Measurements from ENCODE around the gene SCAPER.
"Not testable (repeated sequence)": the region's sequence is repeated elsewhere in the genome, so short reads cannot be mapped to it uniquely, and the experiment has no call there.

The SCAPER gene

DNA sequence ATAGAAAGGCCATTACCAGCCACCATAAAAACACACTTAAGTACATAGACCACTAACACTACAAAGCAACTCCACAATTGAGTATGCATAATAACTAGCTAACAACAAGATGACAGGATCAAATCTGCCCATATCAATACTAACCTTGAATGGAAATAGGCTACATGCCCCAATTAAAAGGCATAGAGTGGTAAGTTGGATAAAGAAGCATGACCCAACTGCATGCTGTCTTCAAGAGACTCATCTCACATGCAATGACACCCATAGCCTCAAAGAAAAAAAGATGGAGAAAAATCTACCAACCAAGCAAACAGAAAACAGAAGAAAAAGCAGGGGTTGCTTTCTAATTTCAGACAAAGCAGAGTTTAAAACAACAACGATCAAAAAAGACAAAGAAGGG, 349.9 kb downstream of the SCAPER start:
- no peaks in the 10 kb centered on the region for H3K4me1 ChIP-seq (ENCODE audit: insufficient read depth, low read length)
- no peak overlapping the region for H3K9ac ChIP-seq (ENCODE audit: low read depth, low read length)
- H3K36me3 ChIP-seq (ENCODE audit: insufficient read depth, low read depth, low read length): no peaks in the 10 kb centered on the region
- H3K9me3 ChIP-seq (ENCODE audit: insufficient read depth, low read depth, low read length): no peaks in the 10 kb centered on the region
- no peak overlapping the region for H3K4me3 ChIP-seq (ENCODE audit: low read length)
- H3K27ac ChIP-seq (ENCODE audit: low read length): no peak overlapping the region
- no peaks in the 10 kb centered on the region for H3K27me3 ChIP-seq (ENCODE audit: insufficient read depth, low read length)

DNA sequence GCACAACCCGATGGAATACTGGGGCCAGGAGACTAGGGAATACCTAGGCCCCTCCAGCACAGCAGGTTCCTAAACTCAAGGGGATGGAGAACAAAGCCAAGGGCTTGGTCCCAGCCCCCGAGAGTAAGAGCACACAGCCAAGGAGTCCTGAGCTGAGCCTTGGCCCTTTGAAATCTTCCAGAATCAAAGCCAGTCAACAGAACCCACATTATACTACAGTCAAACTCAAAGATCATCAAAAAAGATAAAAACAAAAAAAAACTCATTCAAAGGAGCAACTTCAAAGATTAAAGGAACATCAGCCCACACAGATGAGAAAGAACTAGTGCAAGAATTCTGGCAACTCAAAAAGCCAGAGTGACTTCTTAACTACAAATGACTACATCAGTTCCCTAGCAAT, 351.6 kb downstream of the SCAPER start:
- H3K27me3 ChIP-seq (ENCODE audit: insufficient read depth, low read length): no peaks in the 10 kb centered on the region
- H3K4me1 ChIP-seq (ENCODE audit: insufficient read depth, low read length): no peaks in the 10 kb centered on the region
- no peak overlapping the region for H3K9ac ChIP-seq (ENCODE audit: low read depth, low read length)
- H3K9me3 ChIP-seq (ENCODE audit: insufficient read depth, low read depth, low read length): no peaks in the 10 kb centered on the region
- H3K4me3 ChIP-seq (ENCODE audit: low read length): no peak overlapping the region
- H3K36me3 ChIP-seq (ENCODE audit: insufficient read depth, low read depth, low read length): no peaks in the 10 kb centered on the region
- no peak overlapping the region for H3K27ac ChIP-seq (ENCODE audit: low read length)

DNA sequence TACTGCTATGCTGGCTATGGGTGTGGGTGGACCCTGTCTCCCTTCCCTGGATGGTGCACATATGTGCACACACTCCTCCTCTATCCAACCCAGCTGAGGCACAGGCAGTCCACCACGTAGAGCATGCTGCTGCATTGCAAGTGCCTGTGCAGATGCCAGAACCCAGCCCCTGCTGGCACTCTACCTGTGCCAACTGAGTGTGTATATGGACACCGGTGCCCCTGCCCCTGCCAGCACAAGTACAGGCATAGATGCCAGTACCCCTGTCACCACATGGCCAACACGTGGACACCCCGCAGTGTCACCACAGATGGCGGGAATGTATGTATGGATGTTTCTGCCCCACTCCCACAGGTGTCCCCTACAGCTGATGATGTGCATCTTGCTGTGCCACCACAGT, 352.0 kb downstream of the SCAPER start:
- Histone ChIP-seq H3K9ac (ENCODE audit: low read depth, low read length) (no peak overlapping the region), H3K4me3 (ENCODE audit: low read length) (no peak overlapping the region), H3K4me1 (ENCODE audit: insufficient read depth, low read length) (no peaks in the 10 kb centered on the region), H3K9me3 (ENCODE audit: insufficient read depth, low read depth, low read length) (no peaks in the 10 kb centered on the region), H3K36me3 (ENCODE audit: insufficient read depth, low read depth, low read length) (no peaks in the 10 kb centered on the region), H3K27ac (ENCODE audit: low read length) (no peak overlapping the region), H3K27me3 (ENCODE audit: insufficient read depth, low read length) (no peaks in the 10 kb centered on the region)

DNA sequence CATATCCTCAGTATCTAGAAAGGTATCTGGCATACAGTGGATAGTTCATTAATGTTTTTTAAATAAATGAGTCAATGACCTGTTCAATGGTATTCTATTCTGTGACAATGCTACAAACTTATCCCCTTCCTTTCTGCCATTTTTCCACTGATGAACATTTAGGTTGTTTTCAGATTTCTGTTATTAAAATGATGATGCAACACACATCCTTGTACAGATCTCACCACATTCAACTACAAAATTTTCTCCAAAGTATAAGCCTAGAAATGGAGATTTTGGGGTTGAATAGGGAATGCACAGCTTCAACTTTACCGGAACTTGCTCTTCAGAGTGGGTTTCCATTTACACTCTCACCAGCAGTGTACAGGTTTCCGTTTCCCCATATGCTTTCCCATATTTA, 358.3 kb downstream of the SCAPER start:
- H3K27ac ChIP-seq (ENCODE audit: low read length): no peak overlapping the region
- H3K36me3 ChIP-seq (ENCODE audit: insufficient read depth, low read depth, low read length): no peaks in the 10 kb centered on the region
- no peak overlapping the region for H3K4me3 ChIP-seq (ENCODE audit: low read length)
- H3K9ac ChIP-seq (ENCODE audit: low read depth, low read length): no peak overlapping the region
- no peaks in the 10 kb centered on the region for H3K9me3 ChIP-seq (ENCODE audit: insufficient read depth, low read depth, low read length)
- no peaks in the 10 kb centered on the region for H3K27me3 ChIP-seq (ENCODE audit: insufficient read depth, low read length)
- no peaks in the 10 kb centered on the region for H3K4me1 ChIP-seq (ENCODE audit: insufficient read depth, low read length)

DNA sequence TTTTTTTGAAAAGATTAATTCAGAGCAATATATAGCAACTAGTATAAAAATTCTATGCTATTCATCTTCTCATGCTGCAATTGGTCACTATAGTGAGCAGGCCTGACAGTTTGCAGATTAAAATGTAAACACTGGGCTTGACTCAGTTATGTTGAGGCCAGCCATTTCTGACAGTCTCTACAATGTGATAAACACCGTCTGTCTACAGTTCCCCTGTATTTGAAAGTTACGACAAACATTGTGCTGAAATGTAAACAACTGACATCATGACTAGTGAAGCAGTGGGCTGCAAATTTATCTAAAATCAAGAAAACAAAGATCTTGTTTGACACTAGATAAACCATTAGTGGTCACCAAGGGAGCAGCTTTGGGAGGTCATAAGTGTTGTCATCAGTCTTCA, 371.1 kb downstream of the SCAPER start:
- H3K9ac ChIP-seq (ENCODE audit: low read depth, low read length): no peak overlapping the region
- H3K4me1 ChIP-seq (ENCODE audit: insufficient read depth, low read length): 0 out of 2 replicates have a peak, but pooled peaks cover 3% of the 10 kb centered on the region
- no peaks in the 10 kb centered on the region for H3K27me3 ChIP-seq (ENCODE audit: insufficient read depth, low read length)
- H3K27ac ChIP-seq (ENCODE audit: low read length): no peak overlapping the region
- H3K4me3 ChIP-seq (ENCODE audit: low read length): no peak overlapping the region
- H3K9me3 ChIP-seq (ENCODE audit: insufficient read depth, low read depth, low read length): no peaks in the 10 kb centered on the region
- no peaks in the 10 kb centered on the region for H3K36me3 ChIP-seq (ENCODE audit: insufficient read depth, low read depth, low read length)

DNA sequence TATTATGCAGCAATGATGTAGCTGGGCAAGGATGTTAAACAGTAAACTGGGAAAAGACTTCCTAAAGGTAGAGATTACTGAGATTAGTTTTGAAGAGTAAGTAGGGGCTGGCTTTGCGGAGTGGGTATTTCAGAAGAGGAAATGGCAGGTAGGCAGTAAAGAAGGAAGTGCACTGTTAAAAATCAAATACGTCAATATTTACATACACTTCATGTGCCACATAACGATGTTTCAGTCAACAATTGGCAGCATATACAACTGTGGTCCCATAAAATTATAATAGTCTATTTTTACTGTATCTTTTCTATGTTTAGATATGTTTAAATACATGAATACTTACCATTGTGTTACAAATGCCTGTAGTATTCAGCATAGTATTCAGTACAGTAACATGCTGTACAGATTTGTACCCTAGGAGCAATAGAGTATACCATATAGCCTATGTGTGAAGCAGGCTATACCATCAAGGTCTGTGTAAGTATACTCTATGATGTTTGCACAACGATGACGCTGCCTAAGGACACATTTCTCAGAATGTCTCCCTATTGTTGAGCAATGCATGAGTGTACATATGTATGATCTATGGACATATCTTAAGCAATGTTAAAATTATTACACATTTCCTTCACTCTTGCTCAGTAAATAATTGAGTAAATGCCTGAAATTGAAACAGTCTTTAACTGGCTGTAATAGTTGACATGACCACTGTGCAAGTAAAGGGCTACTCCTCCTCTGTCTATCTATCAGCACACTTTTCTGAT, 371.9 kb downstream of the SCAPER start:
- Histone ChIP-seq H3K4me3 (ENCODE audit: low read length) (no peak overlapping the region), H3K9me3 (ENCODE audit: insufficient read depth, low read depth, low read length) (no peaks in the 10 kb centered on the region), H3K27me3 (ENCODE audit: insufficient read depth, low read length) (no peaks in the 10 kb centered on the region), H3K4me1 (ENCODE audit: insufficient read depth, low read length) (0 out of 2 replicates have a peak, but pooled peaks cover 3% of the 10 kb centered on the region), H3K36me3 (ENCODE audit: insufficient read depth, low read depth, low read length) (no peaks in the 10 kb centered on the region), H3K27ac (ENCODE audit: low read length) (no peak overlapping the region), H3K9ac (ENCODE audit: low read depth, low read length) (no peak overlapping the region)

DNA sequence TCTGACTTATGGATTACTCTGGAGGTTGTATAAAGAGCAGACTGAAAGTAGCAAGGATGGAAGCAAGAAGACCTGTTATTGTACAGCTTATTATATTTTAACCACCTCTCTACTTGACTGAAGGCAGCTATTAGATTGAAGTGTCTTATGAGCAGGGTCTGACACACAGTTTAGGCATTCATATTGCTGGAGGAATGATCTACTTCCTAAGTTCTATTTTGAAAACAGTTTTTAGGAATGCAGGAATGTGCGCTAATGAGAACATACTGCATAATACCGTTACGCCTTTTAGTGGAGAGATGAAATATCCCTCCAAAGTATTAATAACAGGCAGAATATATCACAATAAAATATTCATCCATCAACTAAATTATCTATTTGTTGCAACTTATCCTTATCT, 375.2 kb downstream of the SCAPER start:
- Histone ChIP-seq H3K9ac (ENCODE audit: low read depth, low read length) (no peak overlapping the region), H3K27ac (ENCODE audit: low read length) (no peak overlapping the region), H3K36me3 (ENCODE audit: insufficient read depth, low read depth, low read length) (no peaks in the 10 kb centered on the region), H3K4me3 (ENCODE audit: low read length) (no peak overlapping the region), H3K27me3 (ENCODE audit: insufficient read depth, low read length) (no peaks in the 10 kb centered on the region), H3K9me3 (ENCODE audit: insufficient read depth, low read depth, low read length) (no peaks in the 10 kb centered on the region), H3K4me1 (ENCODE audit: insufficient read depth, low read length) (0 out of 2 replicates have a peak, but pooled peaks cover 3% of the 10 kb centered on the region)

DNA sequence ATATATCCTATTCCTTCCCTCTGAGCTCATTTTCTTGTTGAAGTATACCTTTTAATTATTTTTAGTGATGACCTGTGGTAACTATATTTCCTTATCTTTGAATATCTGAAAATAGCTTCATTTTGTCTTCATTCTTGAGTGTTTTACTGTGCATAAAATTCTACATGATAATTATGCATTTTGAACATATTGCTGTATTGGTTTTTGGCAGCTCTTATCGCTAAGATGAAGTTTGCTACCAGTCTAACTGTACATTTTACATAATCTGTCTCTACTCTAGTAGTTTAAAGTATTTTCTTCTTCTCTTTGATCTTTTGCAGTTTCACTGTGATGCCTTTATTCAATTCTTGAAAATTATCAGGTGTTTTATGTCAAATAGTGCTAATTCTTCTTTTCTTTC, 379.0 kb downstream of the SCAPER start:
- no peak overlapping the region for H3K4me3 ChIP-seq (ENCODE audit: low read length)
- no peaks in the 10 kb centered on the region for H3K36me3 ChIP-seq (ENCODE audit: insufficient read depth, low read depth, low read length)
- H3K9ac ChIP-seq (ENCODE audit: low read depth, low read length): no peak overlapping the region
- H3K27ac ChIP-seq (ENCODE audit: low read length): no peak overlapping the region
- H3K9me3 ChIP-seq (ENCODE audit: insufficient read depth, low read depth, low read length): no peaks in the 10 kb centered on the region
- H3K27me3 ChIP-seq (ENCODE audit: insufficient read depth, low read length): no peaks in the 10 kb centered on the region
- H3K4me1 ChIP-seq (ENCODE audit: insufficient read depth, low read length): no peaks in the 10 kb centered on the region

DNA sequence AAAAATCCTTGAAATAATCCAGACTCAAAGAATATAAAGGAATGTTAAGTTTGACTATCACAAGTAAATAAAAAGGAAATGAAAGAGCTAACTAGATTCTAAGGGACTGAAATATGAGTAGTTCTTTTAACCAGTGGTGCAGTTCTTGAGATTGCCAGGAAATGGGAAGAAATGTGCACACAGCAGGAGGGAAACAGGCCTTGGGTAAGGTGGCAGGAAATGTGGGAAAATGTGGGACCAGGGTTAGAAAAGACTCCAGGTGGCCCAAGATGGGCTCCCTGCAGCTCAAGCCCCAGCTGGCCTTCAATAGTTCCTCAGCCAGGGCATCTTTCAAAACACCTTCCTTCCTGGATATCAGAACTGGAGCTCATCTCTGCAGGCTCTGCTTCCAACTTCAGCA, 387.2 kb downstream of the SCAPER start:
- H3K4me1 ChIP-seq (ENCODE audit: insufficient read depth, low read length): peaks cover 11% of the 10 kb centered on the region; the same call in 1 of the 2 replicates
- no peaks in the 10 kb centered on the region for H3K36me3 ChIP-seq (ENCODE audit: insufficient read depth, low read depth, low read length)
- H3K27ac ChIP-seq (ENCODE audit: low read length): no peak overlapping the region
- no peaks in the 10 kb centered on the region for H3K27me3 ChIP-seq (ENCODE audit: insufficient read depth, low read length)
- no peak overlapping the region for H3K9ac ChIP-seq (ENCODE audit: low read depth, low read length)
- no peak overlapping the region for H3K4me3 ChIP-seq (ENCODE audit: low read length)
- no peaks in the 10 kb centered on the region for H3K9me3 ChIP-seq (ENCODE audit: insufficient read depth, low read depth, low read length)

DNA sequence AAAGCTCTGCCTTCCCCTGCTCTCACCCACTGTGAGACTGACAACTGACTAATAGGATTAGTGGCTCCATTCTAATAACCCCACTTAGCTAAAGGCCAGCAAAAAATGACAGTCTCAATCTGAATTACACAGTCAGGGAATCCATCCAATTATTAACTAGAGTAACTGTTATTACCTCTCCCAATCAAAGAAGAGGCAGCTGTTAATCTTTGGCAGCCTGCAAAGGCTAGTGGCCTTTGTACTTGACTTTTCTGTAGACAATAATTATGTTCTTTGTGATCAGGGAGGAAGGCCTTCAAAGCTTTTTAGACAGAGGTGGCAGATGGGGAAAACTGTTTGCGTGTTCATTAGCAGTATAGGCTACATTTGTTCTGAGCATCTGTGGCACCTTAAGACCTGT, 390.9 kb downstream of the SCAPER start:
- Histone ChIP-seq H3K27me3 (ENCODE audit: insufficient read depth, low read length) (no peaks in the 10 kb centered on the region), H3K9ac (ENCODE audit: low read depth, low read length) (no peak overlapping the region), H3K9me3 (ENCODE audit: insufficient read depth, low read depth, low read length) (no peaks in the 10 kb centered on the region), H3K27ac (ENCODE audit: low read length) (no peak overlapping the region), H3K4me1 (ENCODE audit: insufficient read depth, low read length) (peaks cover 11% of the 10 kb centered on the region; the same call in 1 of the 2 replicates), H3K4me3 (ENCODE audit: low read length) (no peak overlapping the region), H3K36me3 (ENCODE audit: insufficient read depth, low read depth, low read length) (no peaks in the 10 kb centered on the region)

DNA sequence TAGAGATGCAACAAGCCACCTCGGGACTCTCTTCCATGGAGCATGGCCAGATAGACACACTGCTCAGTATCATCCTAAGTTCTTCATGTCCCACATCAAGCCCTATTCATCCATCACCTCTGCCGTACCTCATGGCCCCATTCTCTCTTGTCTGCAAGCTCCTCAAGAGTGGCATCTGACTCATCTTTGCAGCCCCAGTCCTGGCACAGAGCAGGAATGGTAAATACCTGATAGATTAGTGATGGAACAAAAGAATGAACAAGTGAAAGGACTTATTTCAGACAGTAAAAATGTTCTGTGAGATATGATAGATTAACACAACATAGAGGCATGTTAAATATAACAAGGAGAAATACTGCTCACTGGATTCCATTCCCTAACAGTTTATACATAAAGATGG, 392.2 kb downstream of the SCAPER start:
- Histone ChIP-seq H3K36me3 (ENCODE audit: insufficient read depth, low read depth, low read length) (no peaks in the 10 kb centered on the region), H3K4me3 (ENCODE audit: low read length) (no peak overlapping the region), H3K9ac (ENCODE audit: low read depth, low read length) (no peak overlapping the region), H3K4me1 (ENCODE audit: insufficient read depth, low read length) (peaks cover 5% of the 10 kb centered on the region; the same call in 1 of the 2 replicates), H3K27ac (ENCODE audit: low read length) (no peak overlapping the region), H3K9me3 (ENCODE audit: insufficient read depth, low read depth, low read length) (no peaks in the 10 kb centered on the region), H3K27me3 (ENCODE audit: insufficient read depth, low read length) (no peaks in the 10 kb centered on the region)

DNA sequence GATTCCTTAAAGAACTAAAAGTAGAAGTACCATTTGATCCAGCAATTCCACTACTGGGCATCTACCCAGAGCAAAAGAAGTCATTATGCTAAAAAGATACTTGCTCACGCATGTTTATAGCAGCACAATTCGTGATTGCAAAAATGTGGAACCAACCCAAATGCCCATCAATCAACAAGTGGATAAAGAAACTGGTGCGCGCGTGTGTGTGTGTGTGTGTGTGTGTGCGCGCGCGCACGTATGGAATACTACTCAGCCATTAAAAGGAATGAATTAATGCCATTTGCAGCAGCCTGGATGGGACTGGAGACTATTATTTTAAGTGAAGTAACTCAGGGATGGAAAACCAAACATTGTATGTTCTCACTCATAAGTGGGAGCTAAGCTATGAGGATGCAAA, 394.5 kb downstream of the SCAPER start:
- not testable (repeated sequence) for H3K27ac ChIP-seq (ENCODE audit: low read length); H3K4me3 ChIP-seq (ENCODE audit: low read length); H3K27me3 ChIP-seq (ENCODE audit: insufficient read depth, low read length); H3K36me3 ChIP-seq (ENCODE audit: insufficient read depth, low read depth, low read length); H3K9ac ChIP-seq (ENCODE audit: low read depth, low read length); H3K9me3 ChIP-seq (ENCODE audit: insufficient read depth, low read depth, low read length); H3K4me1 ChIP-seq (ENCODE audit: insufficient read depth, low read length)
